ENCODE results near the gene ELP2. TPM values are rescaled to one million over a fixed set of nuclear protein-coding genes. Genes with fewer than 3 reads are reported as not detected.
A peak's percentile ranks its signal among the peaks of the same experiment; 100 is the strongest.

The ELP2 gene
- total and polyA plus RNA-seq, 9 of the 15 experiments (the other 6 are each of a cell fraction or from before 2014, with no cell fraction given) = 76.8 to 192 (median 140) TPM

DNA sequence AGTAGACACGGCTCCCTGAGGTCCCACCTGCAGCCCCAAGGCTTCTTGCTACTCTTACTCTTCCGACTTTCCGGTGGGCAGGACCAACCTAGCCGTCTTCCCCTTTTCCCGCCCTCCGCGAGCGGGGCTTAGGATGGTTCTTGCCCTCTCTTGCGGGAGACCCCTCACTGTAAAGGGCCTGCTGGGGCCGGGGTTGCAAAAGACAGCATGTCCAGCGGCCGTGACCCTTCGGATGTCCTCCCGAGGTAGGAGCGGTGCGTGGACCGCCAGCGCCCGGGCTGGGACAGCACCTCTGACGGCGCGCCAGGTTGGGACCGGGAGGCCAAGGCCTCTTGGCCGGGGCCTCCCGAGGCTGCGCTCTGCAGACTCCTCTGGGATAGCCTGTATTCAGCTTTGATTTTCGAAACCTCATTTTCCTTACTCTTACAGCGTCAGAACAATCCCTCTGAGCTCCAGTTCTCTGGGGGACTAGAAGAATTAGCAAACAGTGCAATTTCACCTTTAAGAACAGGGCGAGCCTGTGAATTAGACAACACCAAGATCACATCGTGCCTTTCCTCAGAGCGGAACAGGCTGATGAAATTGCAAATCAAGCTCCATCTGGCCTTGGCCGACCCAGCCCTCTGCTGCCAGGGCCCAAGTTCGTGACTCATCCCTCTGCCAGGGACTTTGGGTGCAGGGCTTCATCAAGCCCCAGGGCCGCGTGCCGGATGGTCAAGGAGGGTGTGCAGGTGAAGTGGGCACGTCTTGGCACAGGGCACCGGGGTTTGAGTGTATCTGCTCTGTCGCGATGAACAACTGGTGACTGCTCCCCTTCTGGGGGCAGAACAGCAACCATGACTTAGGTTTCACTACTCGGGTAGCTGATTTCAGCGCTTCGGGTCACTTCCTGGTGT lies 58.4 kb downstream of the ELP2 start (continued):
- TF ChIP-seq, protein P1, sequence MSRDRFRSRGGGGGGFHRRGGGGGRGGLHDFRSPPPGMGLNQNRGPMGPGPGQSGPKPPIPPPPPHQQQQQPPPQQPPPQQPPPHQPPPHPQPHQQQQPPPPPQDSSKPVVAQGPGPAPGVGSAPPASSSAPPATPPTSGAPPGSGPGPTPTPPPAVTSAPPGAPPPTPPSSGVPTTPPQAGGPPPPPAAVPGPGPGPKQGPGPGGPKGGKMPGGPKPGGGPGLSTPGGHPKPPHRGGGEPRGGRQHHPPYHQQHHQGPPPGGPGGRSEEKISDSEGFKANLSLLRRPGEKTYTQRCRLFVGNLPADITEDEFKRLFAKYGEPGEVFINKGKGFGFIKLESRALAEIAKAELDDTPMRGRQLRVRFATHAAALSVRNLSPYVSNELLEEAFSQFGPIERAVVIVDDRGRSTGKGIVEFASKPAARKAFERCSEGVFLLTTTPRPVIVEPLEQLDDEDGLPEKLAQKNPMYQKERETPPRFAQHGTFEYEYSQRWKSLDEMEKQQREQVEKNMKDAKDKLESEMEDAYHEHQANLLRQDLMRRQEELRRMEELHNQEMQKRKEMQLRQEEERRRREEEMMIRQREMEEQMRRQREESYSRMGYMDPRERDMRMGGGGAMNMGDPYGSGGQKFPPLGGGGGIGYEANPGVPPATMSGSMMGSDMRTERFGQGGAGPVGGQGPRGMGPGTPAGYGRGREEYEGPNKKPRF (IDR thresholded peaks at IDR 0.05; ENCODE audit: low read depth, low read length) = no peak
- TF ChIP-seq TEAD1 (CRISPR knock-in tag; IDR thresholded peaks at IDR 0.05) = no peak
- TF ChIP-seq, protein P2, sequence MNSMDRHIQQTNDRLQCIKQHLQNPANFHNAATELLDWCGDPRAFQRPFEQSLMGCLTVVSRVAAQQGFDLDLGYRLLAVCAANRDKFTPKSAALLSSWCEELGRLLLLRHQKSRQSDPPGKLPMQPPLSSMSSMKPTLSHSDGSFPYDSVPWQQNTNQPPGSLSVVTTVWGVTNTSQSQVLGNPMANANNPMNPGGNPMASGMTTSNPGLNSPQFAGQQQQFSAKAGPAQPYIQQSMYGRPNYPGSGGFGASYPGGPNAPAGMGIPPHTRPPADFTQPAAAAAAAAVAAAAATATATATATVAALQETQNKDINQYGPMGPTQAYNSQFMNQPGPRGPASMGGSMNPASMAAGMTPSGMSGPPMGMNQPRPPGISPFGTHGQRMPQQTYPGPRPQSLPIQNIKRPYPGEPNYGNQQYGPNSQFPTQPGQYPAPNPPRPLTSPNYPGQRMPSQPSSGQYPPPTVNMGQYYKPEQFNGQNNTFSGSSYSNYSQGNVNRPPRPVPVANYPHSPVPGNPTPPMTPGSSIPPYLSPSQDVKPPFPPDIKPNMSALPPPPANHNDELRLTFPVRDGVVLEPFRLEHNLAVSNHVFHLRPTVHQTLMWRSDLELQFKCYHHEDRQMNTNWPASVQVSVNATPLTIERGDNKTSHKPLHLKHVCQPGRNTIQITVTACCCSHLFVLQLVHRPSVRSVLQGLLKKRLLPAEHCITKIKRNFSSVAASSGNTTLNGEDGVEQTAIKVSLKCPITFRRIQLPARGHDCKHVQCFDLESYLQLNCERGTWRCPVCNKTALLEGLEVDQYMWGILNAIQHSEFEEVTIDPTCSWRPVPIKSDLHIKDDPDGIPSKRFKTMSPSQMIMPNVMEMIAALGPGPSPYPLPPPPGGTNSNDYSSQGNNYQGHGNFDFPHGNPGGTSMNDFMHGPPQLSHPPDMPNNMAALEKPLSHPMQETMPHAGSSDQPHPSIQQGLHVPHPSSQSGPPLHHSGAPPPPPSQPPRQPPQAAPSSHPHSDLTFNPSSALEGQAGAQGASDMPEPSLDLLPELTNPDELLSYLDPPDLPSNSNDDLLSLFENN (IDR thresholded peaks at IDR 0.05; ENCODE audit: low read depth in 2 of 2, low read length in 2 of 2) = no peak
- no peak for TF ChIP-seq BCOR (IDR thresholded peaks at IDR 0.05)
- TF ChIP-seq, protein P3, sequence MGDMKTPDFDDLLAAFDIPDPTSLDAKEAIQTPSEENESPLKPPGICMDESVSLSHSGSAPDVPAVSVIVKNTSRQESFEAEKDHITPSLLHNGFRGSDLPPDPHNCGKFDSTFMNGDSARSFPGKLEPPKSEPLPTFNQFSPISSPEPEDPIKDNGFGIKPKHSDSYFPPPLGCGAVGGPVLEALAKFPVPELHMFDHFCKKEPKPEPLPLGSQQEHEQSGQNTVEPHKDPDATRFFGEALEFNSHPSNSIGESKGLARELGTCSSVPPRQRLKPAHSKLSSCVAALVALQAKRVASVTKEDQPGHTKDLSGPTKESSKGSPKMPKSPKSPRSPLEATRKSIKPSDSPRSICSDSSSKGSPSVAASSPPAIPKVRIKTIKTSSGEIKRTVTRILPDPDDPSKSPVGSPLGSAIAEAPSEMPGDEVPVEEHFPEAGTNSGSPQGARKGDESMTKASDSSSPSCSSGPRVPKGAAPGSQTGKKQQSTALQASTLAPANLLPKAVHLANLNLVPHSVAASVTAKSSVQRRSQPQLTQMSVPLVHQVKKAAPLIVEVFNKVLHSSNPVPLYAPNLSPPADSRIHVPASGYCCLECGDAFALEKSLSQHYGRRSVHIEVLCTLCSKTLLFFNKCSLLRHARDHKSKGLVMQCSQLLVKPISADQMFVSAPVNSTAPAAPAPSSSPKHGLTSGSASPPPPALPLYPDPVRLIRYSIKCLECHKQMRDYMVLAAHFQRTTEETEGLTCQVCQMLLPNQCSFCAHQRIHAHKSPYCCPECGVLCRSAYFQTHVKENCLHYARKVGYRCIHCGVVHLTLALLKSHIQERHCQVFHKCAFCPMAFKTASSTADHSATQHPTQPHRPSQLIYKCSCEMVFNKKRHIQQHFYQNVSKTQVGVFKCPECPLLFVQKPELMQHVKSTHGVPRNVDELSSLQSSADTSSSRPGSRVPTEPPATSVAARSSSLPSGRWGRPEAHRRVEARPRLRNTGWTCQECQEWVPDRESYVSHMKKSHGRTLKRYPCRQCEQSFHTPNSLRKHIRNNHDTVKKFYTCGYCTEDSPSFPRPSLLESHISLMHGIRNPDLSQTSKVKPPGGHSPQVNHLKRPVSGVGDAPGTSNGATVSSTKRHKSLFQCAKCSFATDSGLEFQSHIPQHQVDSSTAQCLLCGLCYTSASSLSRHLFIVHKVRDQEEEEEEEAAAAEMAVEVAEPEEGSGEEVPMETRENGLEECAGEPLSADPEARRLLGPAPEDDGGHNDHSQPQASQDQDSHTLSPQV (IDR thresholded peaks at IDR 0.05) = peak; percentile 89
- TF ChIP-seq, protein P4, sequence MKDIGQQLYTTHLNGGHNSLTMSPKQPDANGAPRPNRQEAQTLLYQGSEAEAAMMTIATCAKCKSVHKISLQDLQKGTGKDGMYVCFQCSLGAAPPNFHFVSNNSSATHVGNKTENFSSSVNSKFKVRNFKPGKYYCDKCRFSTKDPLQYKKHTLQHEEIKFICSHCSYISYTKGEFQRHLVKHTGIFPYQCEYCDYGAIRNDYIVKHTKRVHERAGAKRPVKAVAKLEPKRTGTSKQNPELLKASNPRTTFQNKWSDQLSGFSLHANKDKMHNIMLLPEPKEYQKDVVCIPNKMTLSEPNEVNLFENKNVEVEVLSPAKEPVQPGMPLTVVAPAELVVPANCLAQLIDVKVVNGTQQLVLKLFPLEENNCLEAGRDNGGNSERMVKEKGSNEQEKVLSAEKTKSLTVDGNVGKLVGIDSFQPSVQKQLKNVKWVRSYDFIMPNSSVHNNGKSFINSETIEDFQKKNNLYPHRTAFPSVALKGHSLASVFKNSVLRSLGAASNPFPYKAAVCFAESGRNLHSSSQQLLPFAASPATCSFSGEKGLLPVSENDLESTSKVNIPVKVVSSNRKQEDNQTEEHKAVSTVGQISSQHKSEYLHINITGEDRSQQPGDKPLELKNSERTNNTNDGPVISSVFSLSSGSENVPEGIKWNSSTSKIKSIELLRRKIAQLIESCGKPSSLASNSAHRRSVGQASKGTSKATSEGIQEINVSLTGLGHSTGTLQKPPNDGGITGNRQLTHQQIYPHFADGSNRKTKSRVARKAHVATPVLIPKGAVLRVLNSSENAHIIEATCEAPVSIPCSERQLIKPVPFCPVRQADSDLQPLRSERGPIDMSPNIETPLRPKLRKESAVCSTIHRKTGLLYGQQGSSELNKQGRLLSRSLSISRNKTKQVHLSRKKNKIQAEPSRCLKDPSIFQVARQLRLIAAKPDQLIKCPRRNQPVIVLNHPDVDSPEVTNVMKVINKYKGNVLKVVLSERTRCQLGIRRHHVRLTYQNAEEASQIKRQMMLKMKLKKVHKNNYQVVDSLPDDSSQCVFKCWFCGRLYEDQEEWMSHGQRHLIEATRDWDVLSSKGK (CRISPR knock-in tag; IDR thresholded peaks at IDR 0.05) = no peak
- no peak for TF ChIP-seq NCOA2 (IDR thresholded peaks at IDR 0.05; ENCODE audit: partially characterized antibody in 2 of 2)
- no peak for TF ChIP-seq MCM3 (IDR thresholded peaks at IDR 0.05)
- peak; percentile 9; the same call in 1 of the 2 replicates for TF ChIP-seq ARID1B (IDR thresholded peaks at IDR 0.05)
- no peak for TF ChIP-seq ZNF282 (CRISPR knock-in tag; IDR thresholded peaks at IDR 0.05)
- TF ChIP-seq HNRNPL (IDR thresholded peaks at IDR 0.05; ENCODE audit: low read depth, low read length) = no peak
- TF ChIP-seq CBX2 (IDR thresholded peaks at IDR 0.05; ENCODE audit: insufficient read depth, low read length, poor library complexity, severe bottlenecking) = no peak

Measured in K562 (cell line).